Measurements from ENCODE around the gene LATS1. TPM values are rescaled to one million over a fixed set of nuclear protein-coding genes. Genes with fewer than 3 reads are reported as not detected.

The LATS1 gene
- total and polyA plus RNA-seq, 10 of the 15 experiments (the other 5 are each of a cell fraction or from before 2014, with no cell fraction given), result 2.1 to 15.6 (median 11.0) TPM

- TF ChIP-seq SREBF2 (IDR thresholded peaks at IDR 0.05; ENCODE audit: low read length) (no peak), HDAC2 (IDR thresholded peaks at IDR 0.05) (no peak), BCLAF1 (IDR thresholded peaks at IDR 0.05) (no peak), LARP7 (IDR thresholded peaks at IDR 0.05) (peak; percentile 95), ATF7 (IDR thresholded peaks at IDR 0.05; ENCODE audit: low read depth) (no peak), SIN3A (IDR thresholded peaks at IDR 0.05; ENCODE audit: low read depth, low read length) (peak; percentile 51; the same call in 1 of the 2 replicates), FOXK2 (IDR thresholded peaks at IDR 0.05) (no peak), ZZZ3 (IDR thresholded peaks at IDR 0.05; ENCODE audit: control insufficient read depth, insufficient read length, low read depth) (no peak), POLR2A (IDR thresholded peaks at IDR 0.05; ENCODE audit: low read depth, low read length) (peak; percentile 98), YY1 (IDR thresholded peaks at IDR 0.05; ENCODE audit: low read depth, low read length) (peak; percentile 99), NBN (IDR thresholded peaks at IDR 0.05) (0 out of 2 replicates have a peak, but pooled peaks have one; percentile 62), RBBP5 (conservative IDR thresholded peaks at IDR 0.05) (no peak), YBX1 (IDR thresholded peaks at IDR 0.05) (no peak), PAX5 (IDR thresholded peaks at IDR 0.05; ENCODE audit: borderline replicate concordance, low read depth, low read length) (peak; percentile 76; the same call in 1 of the 2 replicates), SMAD1 (IDR thresholded peaks at IDR 0.05; ENCODE audit: low read depth, partially characterized antibody) (no peak), E2F8 (IDR thresholded peaks at IDR 0.05; ENCODE audit: low read depth, partially characterized antibody) (no peak), NKRF (conservative IDR thresholded peaks at IDR 0.05) (peak; percentile 80), TCF3 (IDR thresholded peaks at IDR 0.05; ENCODE audit: borderline replicate concordance, insufficient read depth, low read depth, low read length) (peak; percentile 77)
These were observed at the start of gene LATS1 (continued) for GRCh38 chr6:149717588-149718458.

Measured in GM12878 (cell line).